Nephron progenitor cell (in vitro differentiated cells): ENCODE results near the gene C1orf226.

Source experiments
- DNase-seq: peaks from one replicate; pipeline ENCODE4 v3.0.0; 2021
- H3K27ac Mint-ChIP-seq: 2 replicates; pipeline ENCODE4 v1.8.0; 2021; ENCODE audit warnings: mild to moderate bottlenecking, moderate library complexity, mixed read lengths
- H3K27me3 Mint-ChIP-seq: 2 replicates; pipeline ENCODE4 v1.8.0; 2021; ENCODE audit warnings: mild to moderate bottlenecking, low read depth, mixed read lengths; ENCODE audit not compliant: poor library complexity
- H3K36me3 Mint-ChIP-seq: 2 replicates; pipeline ENCODE4 v1.8.0; 2021; ENCODE audit warnings: low read depth, mixed read lengths
- H3K4me1 Mint-ChIP-seq: 2 replicates; pipeline ENCODE4 v1.8.0; 2021; ENCODE audit warnings: mixed read lengths
- H3K4me3 Mint-ChIP-seq: 2 replicates; pipeline ENCODE4 v1.8.0; 2021; ENCODE audit warnings: mild to moderate bottlenecking, moderate library complexity, mixed read lengths
- H3K9me3 Mint-ChIP-seq: 2 replicates; pipeline ENCODE4 v1.8.0; 2021; ENCODE audit warnings: mild to moderate bottlenecking, moderate library complexity, mixed read lengths
- TF ChIP-seq, protein P1 (sequence below): fragments of 200-600 bp; sonication (generic); IDR thresholded peaks from 2 replicates; pipeline ENCODE4 v1.5.0; 2021; ENCODE audit warnings: antibody characterized with exemption

The C1orf226 gene

DNA sequence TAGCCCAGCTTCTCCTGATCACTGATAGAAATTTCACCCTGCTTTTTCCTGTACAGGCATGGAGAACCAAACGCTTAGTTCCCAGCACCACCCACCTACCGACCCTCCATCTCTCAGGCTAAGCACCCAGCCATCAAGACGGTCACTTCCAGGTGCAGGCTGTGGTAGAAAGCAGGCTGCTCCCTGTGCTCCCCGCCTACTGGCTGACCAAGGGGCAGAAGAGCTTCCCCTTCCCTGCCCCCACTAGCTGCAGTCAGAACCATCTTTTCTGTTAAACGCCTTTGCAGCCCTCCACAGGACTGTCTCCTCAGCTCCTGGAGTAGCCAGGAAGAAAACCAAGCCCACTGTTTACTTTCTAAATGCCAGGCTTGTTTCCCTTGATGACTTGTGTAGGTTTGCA lies 27.8 kb upstream of the C1orf226 start:
- Mint-ChIP-seq H3K27ac (no peak overlapping the region), H3K36me3 (no peaks in the 10 kb centered on the region), H3K27me3 (no peaks in the 10 kb centered on the region), H3K4me3 (no peak overlapping the region), H3K4me1 (peaks cover 44% of the 10 kb centered on the region), H3K9me3 (no peaks in the 10 kb centered on the region)
- TF ChIP-seq, protein P1, sequence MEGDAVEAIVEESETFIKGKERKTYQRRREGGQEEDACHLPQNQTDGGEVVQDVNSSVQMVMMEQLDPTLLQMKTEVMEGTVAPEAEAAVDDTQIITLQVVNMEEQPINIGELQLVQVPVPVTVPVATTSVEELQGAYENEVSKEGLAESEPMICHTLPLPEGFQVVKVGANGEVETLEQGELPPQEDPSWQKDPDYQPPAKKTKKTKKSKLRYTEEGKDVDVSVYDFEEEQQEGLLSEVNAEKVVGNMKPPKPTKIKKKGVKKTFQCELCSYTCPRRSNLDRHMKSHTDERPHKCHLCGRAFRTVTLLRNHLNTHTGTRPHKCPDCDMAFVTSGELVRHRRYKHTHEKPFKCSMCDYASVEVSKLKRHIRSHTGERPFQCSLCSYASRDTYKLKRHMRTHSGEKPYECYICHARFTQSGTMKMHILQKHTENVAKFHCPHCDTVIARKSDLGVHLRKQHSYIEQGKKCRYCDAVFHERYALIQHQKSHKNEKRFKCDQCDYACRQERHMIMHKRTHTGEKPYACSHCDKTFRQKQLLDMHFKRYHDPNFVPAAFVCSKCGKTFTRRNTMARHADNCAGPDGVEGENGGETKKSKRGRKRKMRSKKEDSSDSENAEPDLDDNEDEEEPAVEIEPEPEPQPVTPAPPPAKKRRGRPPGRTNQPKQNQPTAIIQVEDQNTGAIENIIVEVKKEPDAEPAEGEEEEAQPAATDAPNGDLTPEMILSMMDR = no peak
- no peak for DNase-seq

DNA sequence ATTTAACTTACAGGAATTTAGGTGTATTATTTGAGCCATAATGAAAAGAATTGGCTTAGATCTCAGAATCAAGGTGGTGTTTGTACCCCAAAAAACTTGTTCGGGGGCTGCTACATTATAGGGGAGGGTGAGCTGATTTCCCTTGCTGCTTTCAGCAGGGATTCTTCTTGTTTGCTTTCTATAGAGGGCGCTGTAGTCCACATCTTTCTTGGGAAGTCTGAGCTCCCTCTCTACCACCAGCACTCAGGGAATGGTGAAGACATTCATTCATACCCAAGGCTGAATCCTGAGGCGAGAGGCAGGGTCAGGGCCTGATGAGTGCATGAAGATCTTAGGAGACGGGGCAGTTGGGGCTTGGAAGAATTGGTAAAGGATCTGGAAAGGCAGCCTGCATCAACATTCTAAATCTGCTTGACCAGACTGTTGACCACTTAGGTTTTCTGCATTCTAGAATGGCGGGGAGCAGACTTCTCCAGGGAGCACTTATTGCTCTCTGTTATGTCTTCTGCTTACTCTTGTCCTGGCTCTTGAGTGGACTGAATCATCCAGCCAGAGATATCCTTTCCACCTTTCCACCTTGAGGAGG lies 23.8 kb upstream of the C1orf226 start:
- Mint-ChIP-seq H3K27me3 (peaks cover 3% of the 10 kb centered on the region), H3K27ac (no peak overlapping the region), H3K9me3 (no peaks in the 10 kb centered on the region), H3K36me3 (no peaks in the 10 kb centered on the region), H3K4me1 (peaks cover 19% of the 10 kb centered on the region), H3K4me3 (no peak overlapping the region)
- DNase-seq = no peak
- TF ChIP-seq, protein P1 = peak; percentile 49

DNA sequence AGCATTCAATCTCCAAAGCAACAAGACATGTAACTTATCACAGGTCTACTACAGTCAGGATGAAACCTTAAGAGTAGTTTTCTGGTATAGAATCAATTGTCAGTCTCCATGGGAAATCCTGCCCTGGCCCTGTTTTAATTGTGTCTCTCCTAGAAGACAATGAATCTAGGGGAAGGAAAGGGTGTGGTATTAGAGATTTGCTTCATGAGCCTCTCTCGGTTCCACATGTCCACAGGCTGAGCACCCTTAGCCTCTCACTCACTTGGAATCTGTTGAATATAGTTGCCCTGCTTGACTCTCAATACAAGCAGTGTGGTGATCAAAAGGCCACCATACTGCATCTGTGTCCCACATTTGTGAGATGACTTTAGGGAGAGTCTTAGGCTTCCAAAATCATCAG lies 22.6 kb upstream of the C1orf226 start:
- Mint-ChIP-seq H3K27me3 (peaks cover 6% of the 10 kb centered on the region), H3K4me1 (peaks cover 8% of the 10 kb centered on the region), H3K27ac (peak overlapping the region; percentile 19), H3K9me3 (no peaks in the 10 kb centered on the region), H3K4me3 (no peak overlapping the region), H3K36me3 (no peaks in the 10 kb centered on the region)
- TF ChIP-seq, protein P1 = no peak
- no peak for DNase-seq

DNA sequence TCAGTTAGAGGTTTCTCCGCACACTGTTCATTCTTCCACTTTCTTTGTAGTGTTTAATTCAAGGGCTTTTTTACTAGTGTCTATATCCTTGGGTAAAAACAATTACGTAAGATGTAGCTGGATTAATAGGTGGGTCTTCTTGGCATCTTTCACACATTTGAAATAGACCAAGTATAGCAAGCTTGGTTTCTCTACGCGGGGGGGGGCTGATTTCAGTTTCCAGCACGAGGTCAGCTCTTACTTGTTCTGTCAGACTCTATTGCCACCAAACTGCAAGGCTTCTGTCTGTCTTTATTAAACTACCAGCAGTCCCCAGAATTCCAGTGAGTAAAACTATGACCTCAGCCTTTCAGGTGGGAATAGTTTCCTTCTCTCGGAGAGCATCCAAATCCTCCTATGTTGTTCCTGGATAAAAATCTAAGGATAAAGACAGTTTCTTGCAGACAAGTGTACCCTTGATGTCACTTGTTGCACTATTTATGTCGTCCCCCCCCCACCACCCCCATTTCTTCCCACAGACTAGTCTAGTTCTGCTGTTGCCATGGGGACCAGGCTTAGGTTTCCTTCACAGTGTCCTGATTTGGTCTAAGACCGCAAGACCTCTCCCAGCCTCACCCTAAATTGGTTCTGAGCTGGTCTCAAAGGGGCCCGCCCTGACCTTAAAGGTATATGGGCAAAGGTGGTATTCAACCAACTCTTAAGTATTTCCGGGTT lies 21.8 kb upstream of the C1orf226 start:
- peak overlapping the region; percentile 19 for H3K27ac Mint-ChIP-seq
- no peaks in the 10 kb centered on the region for H3K36me3 Mint-ChIP-seq
- TF ChIP-seq, protein P1 = no peak

DNA sequence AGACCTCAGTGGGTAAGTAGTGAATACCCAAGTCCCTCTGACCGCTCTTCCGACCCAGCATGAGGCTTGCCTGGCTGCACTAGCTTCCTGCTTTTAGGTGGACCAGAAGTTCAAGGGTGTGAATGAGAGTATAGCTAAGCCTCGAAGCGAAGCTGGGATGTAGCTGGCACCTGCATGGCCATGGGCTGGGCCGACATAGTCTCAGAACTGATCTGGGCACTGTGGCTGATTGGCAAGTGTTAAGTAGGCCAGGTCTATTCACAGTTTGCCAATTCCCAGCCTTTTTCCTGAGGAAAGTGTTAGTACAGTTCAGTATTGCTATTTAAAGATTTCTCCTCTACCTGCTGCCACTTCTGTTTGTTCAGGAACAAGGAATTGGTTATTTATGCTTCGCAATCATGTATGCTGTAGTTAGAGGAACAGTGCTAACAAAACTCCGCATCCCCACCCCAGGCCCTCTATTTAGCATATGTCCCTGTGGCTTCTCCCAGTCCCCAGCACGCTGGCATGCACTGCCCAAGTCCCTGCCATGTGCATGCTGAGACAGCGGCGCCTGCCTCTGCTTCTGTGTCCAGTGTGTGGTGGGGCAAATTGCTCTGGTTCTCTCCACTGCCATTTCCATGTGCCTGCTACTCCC lies 21.2 kb upstream of the C1orf226 start:
- peaks cover 12% of the 10 kb centered on the region for H3K4me1 Mint-ChIP-seq
- H3K9me3 Mint-ChIP-seq = no peaks in the 10 kb centered on the region
- H3K27ac Mint-ChIP-seq = no peak overlapping the region
- DNase-seq = no peak
- H3K4me3 Mint-ChIP-seq = no peak overlapping the region
- TF ChIP-seq, protein P1 = no peak
- no peaks in the 10 kb centered on the region for H3K36me3 Mint-ChIP-seq
- H3K27me3 Mint-ChIP-seq = peaks cover 6% of the 10 kb centered on the region

More for the DNA sequence above, 21.8 kb upstream of the C1orf226 start:
- Mint-ChIP-seq H3K9me3 (no peaks in the 10 kb centered on the region), H3K4me3 (no peak overlapping the region), H3K27me3 (peaks cover 6% of the 10 kb centered on the region), H3K4me1 (peaks cover 12% of the 10 kb centered on the region)
- DNase-seq = no peak
